NB4 (cell line): Measurements from ENCODE around the gene PLA2G4A.

Experiments
- DNase-seq: peaks from one replicate; pipeline ENCODE4 v3.0.0; 2010; ENCODE audit warnings: low read depth
- H3K4me3 ChIP-seq: one replicate; pipeline ENCODE4 v1.5.1; 2011; ENCODE audit warnings: mild to moderate bottlenecking, low read depth, low read length, moderate library complexity
- CTCF ChIP-seq: IDR thresholded peaks from one replicate; pipeline ENCODE4 v1.5.1; 2012; ENCODE audit warnings: low read depth, low read length
- MAX ChIP-seq: IDR thresholded peaks from 2 replicates; pipeline ENCODE4 v1.6.1; 2011; ENCODE audit warnings: low read depth, low read length
- MYC ChIP-seq: IDR thresholded peaks from 2 replicates; pipeline ENCODE4 v1.6.1; 2011; ENCODE audit warnings: low read depth, low read length
- POLR2A ChIP-seq: IDR thresholded peaks from 2 replicates; pipeline ENCODE4 v1.6.1; 2011; ENCODE audit warnings: mild to moderate bottlenecking; ENCODE audit not compliant: insufficient read length; ENCODE audit errors: extremely low read depth

Gene PLA2G4A

GRCh38 chr1:186819563-186819962, 9.2 kb upstream of the PLA2G4A start:
- no peak for DNase-seq
- TF ChIP-seq CTCF (no peak), POLR2A (no peak), MYC (no peak), MAX (no peak)
- no peak overlapping the region for H3K4me3 ChIP-seq

- peak overlapping the region; percentile 68 for H3K4me3 ChIP-seq
- DNase-seq: no peak
- TF ChIP-seq POLR2A (no peak), MAX (no peak), CTCF (no peak), MYC (no peak)
Measured at GRCh38 chr1:186829686-186830587, 1.2 kb downstream of the PLA2G4A start.

- no peak for DNase-seq
- no peak for TF ChIP-seq MYC
- TF ChIP-seq MAX: no peak
- TF ChIP-seq POLR2A: no peak
- no peak overlapping the region for H3K4me3 ChIP-seq
Measured at GRCh38 chr1:186831168-186831567, 2.4 kb downstream of the PLA2G4A start.

GRCh38 chr1:186834399-186834958, 5.7 kb downstream of the PLA2G4A start:
- no peak for DNase-seq
- H3K4me3 ChIP-seq: no peak overlapping the region

GRCh38 chr1:186835448-186835847, 6.7 kb downstream of the PLA2G4A start:
- no peak for TF ChIP-seq MAX
- TF ChIP-seq MYC: no peak
- TF ChIP-seq POLR2A: no peak
- TF ChIP-seq CTCF: no peak
- DNase-seq: no peak
- no peak overlapping the region for H3K4me3 ChIP-seq

More at GRCh38 chr1:186834399-186834958, 5.7 kb downstream of the PLA2G4A start:
- TF ChIP-seq MYC (no peak), POLR2A (no peak), CTCF (no peak), MAX (no peak)

GRCh38 chr1:186837806-186838205, 9.1 kb downstream of the PLA2G4A start:
- DNase-seq: no peak
- TF ChIP-seq MYC: no peak
- TF ChIP-seq MAX: no peak
- TF ChIP-seq CTCF: no peak
- no peak for TF ChIP-seq POLR2A
- no peak overlapping the region for H3K4me3 ChIP-seq
